Stimulated activated memory B cell treated with anti-CD40 and anti-IgM and Interleukin-4, amounts not matched to agents 10 μg/mL and 1 μg/mL and 100 μg/mL, for 72 hours (primary cell): ENCODE results near the gene ACACA.

ENCODE experiments used
- ATAC-seq: fragments of 150-1000 bp; cut with Tn5 transposase; 2 replicates; pipeline ENCODE4 v1.10.0; 2021
- H3K27ac Mint-ChIP-seq: one replicate; pipeline ENCODE4 v1.8.0; 2022; ENCODE audit warnings: mild to moderate bottlenecking, mixed read lengths
- H3K27me3 Mint-ChIP-seq: one replicate; pipeline ENCODE4 v1.8.0; 2022; ENCODE audit warnings: mixed read lengths
- H3K36me3 Mint-ChIP-seq: one replicate; pipeline ENCODE4 v1.8.0; 2022; ENCODE audit warnings: mixed read lengths
- H3K4me1 Mint-ChIP-seq: one replicate; pipeline ENCODE4 v1.8.0; 2022; ENCODE audit warnings: mixed read lengths
- H3K4me3 Mint-ChIP-seq: one replicate; pipeline ENCODE4 v1.8.0; 2022; ENCODE audit warnings: mild to moderate bottlenecking, moderate library complexity, mixed read lengths
- H3K9me3 Mint-ChIP-seq: one replicate; pipeline ENCODE4 v1.8.0; 2022; ENCODE audit warnings: mixed read lengths

ACACA gene

GRCh38 chr17:37117373-37118142 lies 289.1 kb downstream of the ACACA start:
- Mint-ChIP-seq H3K36me3 (peaks cover 66% of the 10 kb centered on the region), H3K27me3 (no peaks in the 10 kb centered on the region), H3K4me3 (no peak overlapping the region), H3K4me1 (no peaks in the 10 kb centered on the region), H3K9me3 (no peaks in the 10 kb centered on the region), H3K27ac (no peak overlapping the region)
- ATAC-seq, result no peak

GRCh38 chr17:37116671-37117185 lies 289.9 kb downstream of the ACACA start:
- Mint-ChIP-seq H3K27me3 (no peaks in the 10 kb centered on the region), H3K4me1 (no peaks in the 10 kb centered on the region), H3K9me3 (no peaks in the 10 kb centered on the region), H3K4me3 (no peak overlapping the region), H3K27ac (no peak overlapping the region), H3K36me3 (peaks cover 66% of the 10 kb centered on the region)
- ATAC-seq, result no peak

DNA sequence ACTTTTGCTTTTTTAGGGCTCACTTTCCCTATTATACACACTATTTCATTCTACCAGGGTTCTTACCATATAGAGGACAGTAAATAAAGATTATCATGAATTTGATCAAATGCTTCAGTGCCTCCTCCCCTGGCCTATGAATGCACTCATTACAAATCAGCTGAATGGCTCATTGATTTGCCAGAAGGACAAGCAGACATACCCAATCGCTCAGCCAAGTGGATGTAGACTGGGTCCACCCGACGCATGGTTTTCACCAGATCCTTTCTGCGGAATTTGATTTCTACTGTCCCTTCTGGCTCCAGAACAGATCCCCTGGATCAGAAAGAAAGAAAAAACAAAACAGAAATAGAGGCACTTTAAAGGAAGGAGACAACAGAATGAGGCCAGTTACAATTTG lies 295.3 kb downstream of the ACACA start:
- Mint-ChIP-seq H3K36me3 (peaks cover 66% of the 10 kb centered on the region), H3K27ac (no peak overlapping the region), H3K27me3 (no peaks in the 10 kb centered on the region), H3K9me3 (no peaks in the 10 kb centered on the region), H3K4me3 (no peak overlapping the region), H3K4me1 (no peaks in the 10 kb centered on the region)
- ATAC-seq, result no peak

DNA sequence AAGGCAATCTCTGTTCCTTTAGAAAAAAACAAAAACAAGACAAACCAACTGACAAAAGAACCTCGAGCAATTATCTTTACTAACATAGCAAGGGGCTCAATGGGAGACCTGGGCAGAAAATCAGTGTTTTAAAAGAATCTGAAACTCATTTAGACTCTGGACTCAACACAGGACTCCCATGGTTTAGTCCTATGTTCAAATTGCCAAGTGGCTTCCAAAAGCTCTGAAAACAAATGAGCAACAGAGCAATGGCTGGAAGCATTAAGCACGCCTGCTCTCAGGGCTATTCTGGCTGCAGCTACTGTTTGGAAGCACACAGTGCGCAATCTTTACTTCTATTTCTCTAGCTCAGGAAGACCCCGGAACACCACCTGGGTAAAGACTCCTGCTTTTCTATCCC lies 295.9 kb downstream of the ACACA start:
- Mint-ChIP-seq H3K36me3 (peaks cover 64% of the 10 kb centered on the region), H3K4me1 (no peaks in the 10 kb centered on the region), H3K27me3 (no peaks in the 10 kb centered on the region), H3K9me3 (no peaks in the 10 kb centered on the region), H3K27ac (no peak overlapping the region), H3K4me3 (no peak overlapping the region)
- no peak for ATAC-seq

DNA sequence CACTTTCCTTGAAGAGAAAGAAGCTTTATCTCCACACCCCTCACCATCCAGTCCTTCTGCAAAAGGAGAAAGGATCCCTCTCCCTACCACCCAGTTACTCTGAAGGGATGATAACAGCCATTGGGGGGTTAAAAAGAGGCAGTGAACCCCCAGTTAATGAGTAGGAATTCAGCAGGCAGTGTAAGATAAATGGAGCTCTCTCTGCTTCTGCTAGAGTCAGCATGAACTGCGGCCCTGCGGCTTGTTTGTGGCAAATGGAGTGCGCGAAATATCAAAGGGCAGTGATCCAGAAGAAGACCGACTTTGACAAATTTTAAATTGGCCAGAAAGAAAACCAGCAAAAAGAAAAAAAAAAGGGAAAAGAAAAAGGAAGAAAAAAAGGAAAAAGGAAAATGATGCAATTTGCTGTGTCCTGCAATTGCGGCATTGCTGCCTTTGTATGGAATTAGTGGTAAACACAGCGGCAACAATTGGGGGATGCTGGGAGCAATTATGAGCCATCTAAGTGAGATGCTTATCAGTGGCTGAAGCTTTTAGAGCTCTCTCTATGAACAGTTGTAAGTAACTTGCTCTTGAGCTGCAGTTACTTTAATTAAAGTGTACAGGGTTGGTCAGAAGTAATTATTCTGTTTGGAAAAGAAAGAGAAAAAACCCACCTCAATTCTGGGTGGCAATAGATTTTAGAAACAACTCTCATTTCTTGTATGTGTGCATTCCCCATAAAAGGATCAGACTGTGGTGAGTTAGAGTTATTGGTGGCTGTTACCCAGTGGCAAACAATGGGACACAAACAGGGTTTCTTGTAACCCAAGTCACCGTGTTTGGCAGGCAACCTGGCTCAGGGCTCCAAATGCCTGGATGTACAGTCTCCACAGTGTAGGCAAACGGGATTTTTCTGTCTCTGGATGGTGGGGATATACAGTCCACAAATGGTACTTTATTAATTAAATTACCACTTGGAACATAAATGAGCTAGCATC lies 296.6 kb downstream of the ACACA start:
- Mint-ChIP-seq H3K27me3 (no peaks in the 10 kb centered on the region), H3K9me3 (no peaks in the 10 kb centered on the region), H3K4me1 (no peaks in the 10 kb centered on the region), H3K27ac (no peak overlapping the region), H3K36me3 (peaks cover 66% of the 10 kb centered on the region), H3K4me3 (no peak overlapping the region)
- no peak for ATAC-seq

DNA sequence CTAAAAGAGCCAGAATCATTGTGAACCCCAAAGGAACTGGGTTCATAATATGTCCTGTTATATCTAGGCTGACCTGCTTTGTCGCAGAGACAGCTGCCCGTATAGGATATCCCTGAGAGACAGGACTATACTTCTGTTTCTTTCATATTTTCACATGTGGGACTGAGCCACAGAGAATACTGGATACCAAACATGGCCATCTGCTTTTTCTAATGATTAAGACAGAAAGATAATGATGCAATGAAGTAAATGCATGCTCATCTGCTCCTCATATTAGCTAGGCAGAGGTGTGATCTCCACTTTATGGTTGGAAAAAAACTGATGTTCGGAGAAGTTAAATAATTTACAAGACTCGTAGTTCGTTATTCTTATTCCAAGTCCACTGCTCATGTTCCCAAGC lies 297.5 kb downstream of the ACACA start:
- Mint-ChIP-seq H3K36me3 (peaks cover 60% of the 10 kb centered on the region), H3K27me3 (no peaks in the 10 kb centered on the region), H3K4me3 (no peak overlapping the region), H3K9me3 (no peaks in the 10 kb centered on the region), H3K4me1 (no peaks in the 10 kb centered on the region), H3K27ac (no peak overlapping the region)
- no peak for ATAC-seq

- Mint-ChIP-seq H3K9me3 (no peaks in the 10 kb centered on the region), H3K27me3 (no peaks in the 10 kb centered on the region), H3K36me3 (peaks cover 64% of the 10 kb centered on the region), H3K4me1 (no peaks in the 10 kb centered on the region), H3K4me3 (no peak overlapping the region), H3K27ac (no peak overlapping the region)
- no peak for ATAC-seq
Observed at GRCh38 chr17:37107406-37108083, 299.1 kb downstream of the ACACA start.

- no peak for ATAC-seq
- H3K9me3 Mint-ChIP-seq, result no peaks in the 10 kb centered on the region
- H3K27ac Mint-ChIP-seq, result no peak overlapping the region
- H3K27me3 Mint-ChIP-seq, result no peaks in the 10 kb centered on the region
- peaks cover 56% of the 10 kb centered on the region for H3K36me3 Mint-ChIP-seq
- no peaks in the 10 kb centered on the region for H3K4me1 Mint-ChIP-seq
- no peak overlapping the region for H3K4me3 Mint-ChIP-seq
Observed at GRCh38 chr17:37106049-37106448, 300.6 kb downstream of the ACACA start.

DNA sequence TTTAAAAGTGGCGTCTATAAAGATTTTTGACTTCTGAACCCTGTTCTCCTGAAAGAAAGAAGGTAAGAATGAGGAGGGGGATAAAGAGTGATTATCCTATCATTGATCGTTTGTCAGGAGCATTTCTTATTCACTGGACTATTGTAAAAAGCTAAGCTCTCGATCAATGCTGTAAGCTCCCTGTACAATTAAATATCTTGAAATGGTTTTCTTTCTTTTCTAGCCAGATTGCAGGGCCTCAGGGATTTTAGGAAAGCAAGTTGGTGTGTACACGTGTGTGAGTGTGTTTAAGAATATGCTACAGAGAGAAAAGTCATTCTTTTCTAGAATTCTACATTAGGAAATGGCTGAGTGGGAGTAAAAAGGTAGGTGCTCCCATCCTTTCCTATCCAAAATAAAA lies 303.4 kb downstream of the ACACA start:
- Mint-ChIP-seq H3K27me3 (no peaks in the 10 kb centered on the region), H3K9me3 (no peaks in the 10 kb centered on the region), H3K36me3 (peaks cover 61% of the 10 kb centered on the region), H3K27ac (no peak overlapping the region), H3K4me1 (no peaks in the 10 kb centered on the region), H3K4me3 (no peak overlapping the region)
- ATAC-seq, result no peak

GRCh38 chr17:37101306-37101705 lies 305.3 kb downstream of the ACACA start:
- Mint-ChIP-seq H3K36me3 (peaks cover 64% of the 10 kb centered on the region), H3K4me3 (no peak overlapping the region), H3K27ac (no peak overlapping the region), H3K4me1 (no peaks in the 10 kb centered on the region), H3K27me3 (no peaks in the 10 kb centered on the region), H3K9me3 (no peaks in the 10 kb centered on the region)
- no peak for ATAC-seq

DNA sequence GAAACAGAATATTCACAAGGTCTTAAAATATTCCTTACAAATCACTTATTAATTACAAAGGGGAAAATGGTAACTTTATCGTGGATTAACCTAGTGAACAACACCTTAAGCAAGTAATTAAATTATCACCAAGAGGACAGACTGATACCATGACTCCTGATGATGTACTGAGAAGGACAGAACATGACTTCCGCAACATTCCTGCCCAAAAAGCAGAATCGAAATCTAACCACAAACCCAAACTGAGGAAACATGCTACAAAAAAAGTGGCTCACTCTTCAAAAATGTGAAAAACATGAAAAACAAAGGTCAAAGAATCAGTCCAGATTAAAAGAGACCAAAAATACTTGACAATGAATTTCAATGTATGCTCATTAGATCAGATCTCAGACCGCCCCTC lies 306.4 kb downstream of the ACACA start:
- Mint-ChIP-seq H3K36me3 (peaks cover 69% of the 10 kb centered on the region), H3K27me3 (no peaks in the 10 kb centered on the region), H3K4me1 (no peaks in the 10 kb centered on the region), H3K27ac (no peak overlapping the region), H3K4me3 (no peak overlapping the region), H3K9me3 (no peaks in the 10 kb centered on the region)
- no peak for ATAC-seq

DNA sequence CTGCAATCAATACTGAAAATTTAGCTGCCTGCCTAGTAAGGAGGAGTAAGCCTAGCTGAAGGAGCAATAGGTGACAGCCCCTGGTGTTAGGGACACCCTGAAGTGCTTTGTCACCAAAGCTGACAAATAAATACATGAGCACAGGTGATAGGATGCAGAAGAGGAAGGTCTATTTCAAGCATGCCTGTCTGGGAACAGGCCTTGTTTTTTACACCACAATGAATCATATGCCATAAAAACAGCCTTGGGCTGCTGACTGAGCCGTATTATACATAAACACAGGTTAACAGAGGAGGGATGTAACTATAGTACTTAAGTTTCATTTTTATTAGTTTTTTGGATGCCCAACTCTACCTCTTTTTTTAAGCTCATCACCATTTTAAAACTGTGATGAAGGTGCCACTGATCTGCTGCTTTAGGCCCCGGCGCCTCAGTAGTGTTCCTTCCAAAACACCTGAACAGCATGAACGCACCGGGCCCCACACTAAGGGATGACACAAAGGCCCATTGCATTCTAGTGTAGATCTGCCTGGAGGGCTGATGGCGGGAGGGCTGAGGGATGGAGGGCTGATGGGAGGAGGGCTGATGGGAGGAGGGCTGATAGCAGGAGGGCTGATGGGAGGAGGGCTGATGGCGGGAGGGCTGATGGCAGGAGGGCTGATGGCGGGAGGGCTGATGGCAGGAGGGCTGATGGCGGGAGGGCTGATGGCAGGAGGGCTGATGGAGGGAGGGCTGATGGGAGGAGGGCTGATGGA lies 307.5 kb downstream of the ACACA start:
- no peaks in the 10 kb centered on the region for H3K27me3 Mint-ChIP-seq
- ATAC-seq, result no peak
- H3K27ac Mint-ChIP-seq, result no peak overlapping the region
- H3K4me1 Mint-ChIP-seq, result no peaks in the 10 kb centered on the region
- H3K9me3 Mint-ChIP-seq, result no peaks in the 10 kb centered on the region
- H3K36me3 Mint-ChIP-seq, result peaks cover 80% of the 10 kb centered on the region
- no peak overlapping the region for H3K4me3 Mint-ChIP-seq

DNA sequence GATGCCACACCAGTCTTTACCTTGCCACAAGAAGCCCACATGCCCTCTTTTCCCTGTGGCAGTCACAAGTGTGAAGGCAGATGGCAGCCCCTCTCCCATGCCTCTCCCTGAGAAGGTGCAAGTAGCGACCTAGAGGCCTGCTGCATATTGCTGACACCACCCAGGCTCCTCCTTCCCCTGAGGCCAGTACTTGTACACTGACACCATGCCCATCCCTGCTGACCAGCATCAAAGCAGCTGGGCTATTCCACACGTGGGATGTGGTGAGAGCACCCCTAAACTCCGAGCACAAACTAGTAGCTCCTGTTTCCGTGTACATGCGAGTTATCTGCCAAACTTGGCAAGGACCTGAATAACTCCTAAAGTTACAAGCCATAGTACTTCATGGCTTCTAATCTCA lies 308.5 kb downstream of the ACACA start:
- H3K27ac Mint-ChIP-seq, result no peak overlapping the region
- no peak for ATAC-seq
- H3K36me3 Mint-ChIP-seq, result peaks cover 82% of the 10 kb centered on the region
- no peaks in the 10 kb centered on the region for H3K4me1 Mint-ChIP-seq
- H3K27me3 Mint-ChIP-seq, result no peaks in the 10 kb centered on the region
- H3K9me3 Mint-ChIP-seq, result no peaks in the 10 kb centered on the region
- H3K4me3 Mint-ChIP-seq, result no peak overlapping the region

DNA sequence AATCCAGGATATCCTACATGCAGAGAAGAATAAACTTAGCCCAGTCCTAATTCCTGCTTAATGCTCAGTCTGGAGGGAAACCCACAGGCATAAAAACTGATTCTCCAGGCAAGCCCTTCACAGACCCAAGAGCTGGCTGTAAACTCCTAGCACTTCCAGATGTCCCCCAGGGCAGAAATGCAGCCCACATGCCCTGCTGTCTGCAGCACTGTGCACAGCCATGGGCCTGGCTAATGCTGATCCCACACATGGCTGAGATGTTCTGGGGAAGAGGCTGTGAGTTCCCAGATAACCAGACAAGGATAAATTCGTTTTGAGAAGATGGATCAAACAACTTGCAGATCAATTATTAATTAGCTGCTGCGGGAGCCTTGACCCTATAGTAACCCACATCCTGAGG lies 309.5 kb downstream of the ACACA start:
- no peaks in the 10 kb centered on the region for H3K27me3 Mint-ChIP-seq

More for the DNA sequence above, 309.5 kb downstream of the ACACA start:
- Mint-ChIP-seq H3K27ac (no peak overlapping the region), H3K4me1 (no peaks in the 10 kb centered on the region), H3K9me3 (no peaks in the 10 kb centered on the region), H3K4me3 (no peak overlapping the region), H3K36me3 (peaks cover 89% of the 10 kb centered on the region)
- ATAC-seq, result no peak
